ENCODE measurements around the gene PCSK5.
"Not testable (repeated sequence)": the region's sequence is repeated elsewhere in the genome, so short reads cannot be mapped to it uniquely, and the experiment has no call there.

The PCSK5 gene

DNA sequence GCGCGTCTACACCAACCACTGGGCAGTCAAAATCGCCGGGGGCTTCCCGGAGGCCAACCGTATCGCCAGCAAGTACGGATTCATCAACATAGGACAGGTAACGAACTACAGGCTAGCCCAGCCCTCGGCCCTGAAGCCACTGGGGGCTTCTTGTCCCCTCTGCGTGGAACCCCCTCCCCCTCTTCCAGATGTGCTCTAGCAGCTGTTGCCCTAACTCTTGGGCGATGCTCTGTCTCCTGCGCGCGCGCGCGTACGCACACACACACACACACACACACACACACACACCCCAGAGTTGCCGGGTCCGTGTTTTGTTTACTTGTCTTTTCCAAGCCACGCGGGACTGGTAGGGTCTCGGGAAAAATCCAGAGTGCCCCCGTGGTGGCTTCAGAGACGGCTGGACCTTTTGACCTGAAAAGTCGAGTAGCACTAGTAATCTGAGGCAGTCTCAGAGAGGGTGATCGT is 836 bp downstream of the PCSK5 start:
- peak; percentile 67 for DNase-seq

DNA sequence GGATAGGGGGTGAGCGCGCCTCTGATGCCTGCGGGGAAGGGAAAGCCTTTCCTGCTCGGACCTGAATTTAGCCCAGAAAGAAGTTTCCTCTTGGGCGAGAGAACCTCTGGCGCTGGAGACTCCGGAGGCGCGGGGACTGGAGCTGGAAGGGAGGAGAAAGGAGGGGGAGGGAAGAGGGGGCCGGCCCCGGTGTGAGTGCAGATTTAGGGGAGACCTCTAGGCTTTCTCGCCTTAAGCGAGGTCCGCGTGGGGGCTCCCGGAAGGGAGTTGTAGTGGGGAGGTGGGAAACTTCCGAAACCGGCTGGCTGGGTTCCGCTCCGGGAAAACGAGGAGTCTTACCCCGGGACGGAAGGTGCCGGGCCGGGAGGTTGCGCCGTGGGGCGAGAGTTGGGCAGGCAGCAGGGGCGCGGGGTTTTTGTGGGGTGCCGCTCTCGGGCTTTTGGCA is 1.3 kb downstream of the PCSK5 start:
- DNase-seq, result no peak

DNA sequence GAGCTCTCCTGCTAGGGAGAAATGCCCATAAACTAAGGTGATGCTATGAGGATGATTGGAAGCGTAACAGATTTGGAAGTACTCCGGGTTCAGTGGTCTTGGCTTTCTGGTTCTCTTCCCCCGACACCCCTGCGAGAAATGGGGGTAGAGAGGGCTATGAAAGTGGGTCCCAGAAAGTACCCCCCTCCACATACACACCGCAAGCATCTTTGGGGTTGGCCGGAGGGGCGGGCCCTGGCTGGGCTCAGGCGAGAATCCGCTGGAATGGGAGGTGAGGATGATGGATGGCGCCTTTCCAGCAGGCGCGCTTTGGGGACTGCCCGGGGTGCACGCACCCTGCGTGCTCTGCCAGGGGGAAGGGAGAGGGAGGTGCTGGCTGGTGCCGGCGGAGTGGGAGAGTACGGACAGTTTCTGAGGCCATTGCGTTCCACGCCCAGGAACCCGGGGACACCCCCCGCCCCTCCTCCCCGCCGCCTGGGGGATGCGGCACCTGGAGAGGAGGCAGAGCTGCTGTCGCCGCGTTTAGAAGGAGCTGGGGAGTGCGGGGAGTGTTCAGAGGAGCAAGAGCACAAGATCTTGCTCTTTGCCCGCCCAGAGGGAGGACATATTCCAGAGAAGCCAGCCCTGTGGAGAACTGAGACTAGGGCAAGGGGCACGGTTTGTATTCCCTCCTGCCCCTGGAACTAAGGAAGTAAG is 1.9 kb downstream of the PCSK5 start:
- no peak for DNase-seq

DNA sequence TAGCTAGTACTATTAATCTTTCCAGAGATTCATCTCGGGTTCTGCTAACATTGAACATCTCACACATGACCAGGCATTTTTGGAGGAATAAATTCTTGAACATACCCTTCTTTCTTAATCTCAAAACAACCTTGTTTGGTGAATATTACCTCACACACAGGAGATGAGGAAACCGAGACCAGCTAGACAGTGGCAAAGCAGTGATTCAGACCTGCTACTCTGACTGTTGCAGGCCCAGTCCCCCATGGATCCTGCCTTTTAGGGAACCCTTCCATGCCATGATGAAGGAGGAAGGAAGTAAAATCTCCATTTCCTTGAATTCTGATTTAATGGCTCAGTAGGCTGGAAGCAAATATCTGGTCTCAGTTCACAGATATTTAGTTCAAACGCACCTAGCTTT is 2.6 kb downstream of the PCSK5 start:
- no peak for DNase-seq

DNA sequence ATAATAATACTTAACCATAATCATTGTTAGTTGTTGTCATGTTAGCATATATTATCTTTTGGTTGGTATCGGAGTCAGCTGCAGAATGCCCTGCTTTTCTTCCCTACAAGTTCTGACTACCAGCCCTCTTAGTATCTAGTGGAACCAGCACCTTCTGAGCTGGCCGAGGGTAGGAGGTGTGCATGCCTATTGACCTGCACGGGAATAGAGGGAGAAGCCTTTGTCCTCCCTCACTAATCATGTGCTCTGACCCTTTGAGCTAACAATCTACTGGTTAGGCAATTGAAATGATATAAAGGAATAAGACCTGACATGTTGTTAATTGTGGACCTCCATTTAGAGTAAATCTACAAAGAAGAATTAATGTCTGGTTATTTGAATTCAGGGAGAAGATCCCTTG is 4.1 kb downstream of the PCSK5 start:
- DNase-seq, result no peak

DNA sequence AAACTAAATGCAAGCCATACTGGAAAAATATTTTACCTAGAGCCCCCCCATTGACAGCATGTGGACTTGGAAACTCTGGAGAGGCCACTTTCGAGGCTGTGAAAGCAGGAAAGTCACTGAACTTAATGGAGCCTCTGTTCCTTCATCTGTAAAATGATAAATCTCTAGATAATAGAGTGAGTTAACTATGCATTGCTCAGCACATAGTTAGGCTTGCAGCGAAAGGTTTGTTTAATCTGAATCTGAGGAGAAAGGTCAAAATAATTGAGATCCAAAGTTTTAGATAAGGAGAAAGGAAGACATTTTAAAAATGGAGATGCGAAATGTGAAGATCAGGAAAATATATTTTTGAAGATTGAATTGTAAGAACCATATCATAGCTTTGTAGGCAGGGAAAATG is 4.6 kb downstream of the PCSK5 start:
- no peak for DNase-seq

DNA sequence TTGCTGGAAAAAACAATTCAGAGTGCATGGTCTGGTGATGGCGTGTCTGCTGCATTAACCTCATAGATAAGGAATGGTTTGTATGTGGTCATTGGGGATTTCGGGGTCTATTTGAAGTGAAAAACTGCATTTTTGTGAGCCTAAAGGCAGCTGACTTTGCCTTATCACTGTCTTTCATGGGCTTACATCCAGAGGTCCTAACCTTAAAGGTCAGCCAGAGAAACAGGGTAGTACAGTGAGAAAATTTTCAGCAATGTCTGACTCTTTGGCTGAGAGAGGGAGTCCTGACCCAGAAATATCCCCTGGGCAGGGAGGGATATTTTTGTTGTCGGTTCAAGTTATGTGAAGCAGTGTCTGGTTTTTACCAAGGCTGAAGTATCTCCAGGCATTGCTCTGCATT is 5.7 kb downstream of the PCSK5 start:
- DNase-seq, result no peak

DNA sequence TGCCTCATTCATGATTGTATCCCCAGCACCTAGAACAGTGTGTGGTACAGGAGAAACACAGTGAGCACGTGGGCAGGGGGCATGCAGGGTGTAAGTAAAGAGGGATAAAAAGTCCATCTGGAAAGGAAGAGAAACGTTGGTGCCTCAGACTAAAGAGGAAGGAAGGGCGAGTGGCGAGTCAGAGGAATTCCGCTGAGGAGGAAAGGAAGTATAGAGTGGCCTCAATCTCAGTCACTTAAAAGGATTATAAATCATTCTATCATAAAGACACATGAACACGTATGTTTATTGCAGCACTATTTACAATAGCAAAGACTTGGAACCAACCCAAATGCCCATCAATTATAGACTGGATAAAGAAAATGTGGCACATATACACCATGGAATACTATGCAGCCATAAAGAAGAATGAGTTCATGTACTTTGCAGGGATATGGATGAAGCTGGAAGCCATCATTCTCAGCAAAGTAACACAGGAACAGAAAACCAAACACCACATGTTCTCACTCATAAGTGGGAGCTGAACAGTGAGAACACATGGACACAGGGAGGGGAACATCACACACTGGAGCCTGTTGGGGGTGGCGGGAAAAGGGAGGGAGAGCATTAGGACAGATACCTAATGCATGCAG is 10.5 kb downstream of the PCSK5 start:
- DNase-seq, result not testable (repeated sequence)

DNA sequence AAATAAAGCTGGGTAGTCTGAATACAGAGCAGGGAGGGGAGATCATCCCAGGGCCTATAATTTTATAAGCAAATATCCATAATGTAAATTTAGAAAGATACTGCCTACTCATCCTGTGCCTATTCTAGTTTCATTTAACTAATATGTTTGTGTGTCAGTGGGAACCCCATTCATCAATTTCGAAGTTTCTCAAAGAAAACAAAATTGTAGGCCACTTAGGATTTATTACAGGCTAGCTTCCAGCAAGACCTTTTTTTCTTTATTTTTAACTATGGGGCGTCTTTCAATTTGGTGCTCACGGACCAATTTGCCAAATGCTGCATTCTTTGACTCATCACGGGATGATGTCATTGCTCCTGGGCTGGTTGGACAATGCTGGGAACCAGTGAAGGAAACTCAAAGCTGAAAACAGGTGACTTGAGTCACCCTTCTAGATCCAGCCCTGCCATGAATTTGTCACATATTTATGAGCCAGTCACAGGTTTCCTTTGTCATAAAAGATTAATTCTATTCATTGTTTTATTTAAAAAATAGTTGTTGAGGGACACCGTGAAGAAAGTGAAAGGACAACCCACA is 13.4 kb downstream of the PCSK5 start:
- DNase-seq, result no peak

DNA sequence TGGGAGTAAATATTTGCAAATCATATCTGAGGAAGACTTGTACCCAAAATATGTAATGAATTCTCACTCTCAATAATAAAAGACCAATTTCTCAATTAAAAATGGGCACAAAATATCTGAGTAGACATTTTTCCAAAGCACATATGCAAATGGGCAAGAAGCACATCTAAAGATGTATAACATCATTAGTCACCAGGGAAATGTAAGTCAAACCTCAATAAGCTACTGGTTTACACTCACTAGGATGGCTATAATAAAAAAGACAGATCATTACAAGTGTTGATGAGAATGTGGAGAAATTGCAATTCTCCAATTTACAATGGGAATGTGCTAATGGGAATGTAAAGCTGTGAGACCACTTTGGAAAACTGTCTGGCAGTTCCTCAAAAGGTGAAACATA is 13.9 kb downstream of the PCSK5 start:
- no peak for DNase-seq

DNA sequence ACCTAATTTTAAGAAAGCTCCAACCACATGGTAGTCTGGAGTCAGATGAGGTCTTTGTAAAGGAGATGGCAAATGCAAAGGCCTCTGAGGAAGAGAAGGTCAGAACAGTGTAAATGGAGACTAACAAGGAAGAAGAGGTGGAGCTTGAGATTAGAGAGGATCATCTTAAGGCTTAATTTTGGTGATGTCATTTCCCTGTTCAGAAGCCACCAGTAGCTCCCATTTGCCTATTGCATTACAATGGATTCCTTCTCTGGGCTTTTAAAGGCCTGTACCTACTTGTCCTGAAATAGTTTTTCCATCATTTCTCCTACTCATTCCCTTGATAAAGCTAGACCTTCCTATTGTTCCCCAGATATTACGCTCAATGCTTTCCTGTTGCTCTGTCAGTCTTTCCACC is 16.1 kb downstream of the PCSK5 start:
- DNase-seq, result no peak

DNA sequence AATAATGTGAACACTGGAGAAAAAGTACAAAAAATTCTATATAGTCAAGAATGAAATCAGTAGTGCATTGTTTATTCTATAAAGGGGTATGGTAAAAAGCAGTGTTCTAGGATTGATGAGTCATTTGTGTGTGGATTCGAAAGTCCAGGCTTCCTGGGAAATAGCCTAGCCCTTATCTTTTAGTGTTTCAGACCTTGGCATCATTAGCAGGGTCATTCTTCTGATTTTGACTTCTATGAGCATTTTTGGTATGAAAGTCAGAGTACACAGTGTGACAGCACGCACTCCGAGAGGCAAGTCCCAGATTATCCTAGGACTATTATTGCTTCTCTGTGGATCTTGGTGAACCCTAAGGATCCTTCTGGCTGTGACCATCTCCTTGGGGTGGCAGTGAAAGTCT is 16.9 kb downstream of the PCSK5 start:
- no peak for DNase-seq

DNA sequence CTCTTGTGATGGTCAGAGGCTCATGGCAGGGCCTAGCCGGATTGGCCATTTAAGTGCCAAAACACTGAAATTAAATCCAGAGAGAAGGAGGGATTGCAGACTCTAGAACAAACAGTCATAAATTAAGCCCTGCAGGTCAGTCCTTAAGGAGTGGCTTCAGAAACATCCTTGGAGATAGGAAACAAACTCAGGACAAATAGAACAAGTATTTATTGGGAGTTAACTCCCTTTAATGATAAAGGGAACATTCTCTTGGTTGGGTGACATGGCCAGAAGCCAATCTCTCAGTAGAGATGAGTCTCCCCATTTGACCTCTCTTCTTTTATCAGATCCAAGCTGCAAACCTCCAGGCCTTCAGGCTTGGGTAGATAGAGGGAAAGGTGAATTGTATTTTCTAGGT is 17.4 kb downstream of the PCSK5 start:
- no peak for DNase-seq

DNA sequence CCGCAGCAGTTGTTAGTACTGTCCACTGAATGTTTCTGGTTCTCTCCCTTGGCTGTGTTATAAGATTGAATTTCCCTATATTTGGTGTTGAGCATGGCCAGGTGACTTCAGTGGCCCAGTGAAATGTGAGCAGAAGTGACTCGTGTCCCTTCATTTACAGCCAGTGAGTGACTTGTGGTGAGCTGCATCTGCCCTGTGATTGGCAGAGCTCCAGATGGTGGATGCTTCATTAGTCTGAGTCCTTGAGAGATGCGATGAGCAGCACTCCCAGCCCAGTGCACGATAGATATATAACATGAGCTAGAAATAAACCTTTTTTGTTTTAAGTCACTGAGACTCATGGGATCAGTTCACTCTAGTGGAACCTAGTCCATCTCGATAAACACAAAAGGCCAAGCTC is 19.3 kb downstream of the PCSK5 start:
- no peak for DNase-seq

DNA sequence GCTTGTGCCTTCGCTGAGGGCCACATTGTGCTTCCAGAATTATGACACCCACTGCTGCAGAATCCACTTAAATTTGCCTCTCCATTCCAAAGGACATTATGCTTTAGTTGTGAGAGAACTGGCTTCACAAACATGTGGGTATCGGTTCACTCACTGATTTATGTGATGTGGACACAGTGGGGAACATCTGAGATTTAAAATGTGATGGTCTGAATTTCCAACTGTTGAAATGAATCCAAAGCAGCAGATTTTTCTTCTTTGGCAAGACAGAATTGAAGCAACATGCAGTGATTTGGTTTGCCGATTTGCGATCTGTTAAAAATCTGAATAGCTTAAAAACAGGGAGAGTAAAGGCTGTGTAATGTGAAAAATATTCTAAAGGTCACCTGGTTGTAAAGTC is 20.3 kb downstream of the PCSK5 start:
- DNase-seq, result no peak

DNA sequence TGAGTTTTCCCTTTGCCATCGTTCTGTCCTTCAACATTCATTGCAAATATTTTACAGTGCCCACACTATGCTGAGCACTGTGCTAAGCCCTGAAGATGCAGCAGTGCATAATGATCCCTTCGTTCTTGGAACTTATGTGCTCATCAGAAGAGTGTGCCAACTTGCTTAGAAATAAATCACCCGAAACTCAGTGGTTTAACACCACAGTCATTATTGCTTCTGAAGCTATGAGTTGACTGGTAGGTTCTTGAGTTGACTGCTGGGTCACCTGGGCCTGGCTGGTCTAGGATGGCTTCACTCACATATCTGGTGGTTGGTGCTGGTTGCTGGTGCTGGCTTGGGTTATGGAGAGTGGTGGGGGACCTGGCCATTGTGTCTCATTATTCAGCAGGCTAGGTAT is 20.9 kb downstream of the PCSK5 start:
- DNase-seq, result no peak

DNA sequence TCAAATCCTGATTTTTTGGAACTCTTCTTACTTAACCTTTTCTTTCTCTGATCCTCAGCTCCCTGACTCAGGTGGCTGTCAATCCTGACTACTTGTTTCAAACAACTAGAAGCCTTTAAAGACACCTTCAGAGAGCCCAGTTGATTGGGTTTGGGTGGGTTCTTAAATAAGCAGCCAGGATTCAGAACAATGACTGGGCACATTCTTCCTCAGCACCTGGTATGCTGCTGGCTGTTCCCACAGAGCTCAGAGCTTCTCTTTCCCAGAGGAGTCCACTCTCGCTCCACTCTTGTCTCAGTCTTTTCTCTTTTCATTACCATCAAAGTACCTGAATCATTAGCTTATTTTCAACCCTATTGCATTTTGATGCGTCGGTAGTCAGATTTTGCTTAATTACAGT is 22.5 kb downstream of the PCSK5 start:
- DNase-seq, result no peak

DNA sequence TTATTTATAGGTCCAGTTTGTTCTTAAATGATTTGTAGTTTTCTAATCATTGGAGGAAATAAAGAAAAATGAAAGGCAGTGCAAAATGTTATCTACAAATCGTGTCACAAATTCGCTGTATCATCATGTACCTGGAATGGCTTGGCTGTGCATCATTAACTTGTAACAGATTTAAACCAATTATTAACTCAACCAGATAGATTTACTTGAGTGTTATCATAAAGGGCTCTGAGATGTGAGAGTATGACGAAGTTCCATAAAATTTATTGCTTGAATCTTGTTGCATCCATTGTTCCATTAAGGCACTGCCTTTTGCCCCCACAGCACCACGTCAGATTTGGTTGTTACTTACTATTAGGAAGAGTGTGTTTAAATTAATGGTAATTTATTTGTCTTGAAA is 23.5 kb downstream of the PCSK5 start:
- no peak for DNase-seq

DNA sequence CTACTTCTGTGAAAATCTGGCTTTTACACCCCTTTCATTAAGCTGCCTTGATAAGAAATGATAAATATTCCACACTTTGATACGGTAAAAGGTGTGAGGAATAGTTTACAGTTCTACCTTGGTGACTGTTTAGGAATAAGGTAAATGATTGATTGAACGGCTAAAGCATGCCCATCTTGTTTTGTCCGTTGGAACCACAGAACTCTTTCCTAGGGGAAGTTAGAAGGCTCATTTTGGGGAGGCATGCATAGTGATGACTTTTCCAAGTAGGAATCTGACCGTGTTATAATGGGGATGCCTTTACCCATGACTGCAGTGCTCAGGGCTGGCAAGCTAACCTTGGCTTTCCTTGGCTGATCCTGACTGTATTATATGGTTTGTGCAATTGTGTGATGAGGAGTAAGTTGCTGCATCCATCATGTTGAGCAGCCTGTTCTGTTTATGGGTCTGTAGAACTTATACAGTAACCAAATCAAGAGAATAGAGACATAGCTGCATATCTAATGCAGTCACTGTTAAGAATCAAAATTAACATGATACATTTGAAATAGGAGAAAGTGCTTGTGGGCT is 24.5 kb downstream of the PCSK5 start:
- DNase-seq, result no peak

DNA sequence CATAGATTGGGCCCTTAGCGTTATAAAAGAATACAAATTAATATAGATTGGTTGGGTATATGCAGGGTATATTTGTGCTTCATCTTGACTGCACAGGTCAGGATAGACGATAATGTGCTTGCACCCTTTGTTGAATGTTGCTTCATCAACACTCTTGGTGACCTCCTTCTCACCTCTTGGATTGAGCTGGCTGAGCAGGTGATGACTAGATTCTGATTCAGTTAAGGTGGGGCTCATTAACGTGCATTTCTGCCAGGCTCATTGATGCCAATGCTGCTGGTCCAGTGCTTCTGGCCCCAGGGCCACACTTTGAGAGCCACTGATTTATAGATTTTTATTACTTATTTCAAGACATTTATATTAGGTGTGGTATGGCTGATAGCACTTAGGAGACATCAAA is 27.7 kb downstream of the PCSK5 start:
- DNase-seq, result no peak

DNA sequence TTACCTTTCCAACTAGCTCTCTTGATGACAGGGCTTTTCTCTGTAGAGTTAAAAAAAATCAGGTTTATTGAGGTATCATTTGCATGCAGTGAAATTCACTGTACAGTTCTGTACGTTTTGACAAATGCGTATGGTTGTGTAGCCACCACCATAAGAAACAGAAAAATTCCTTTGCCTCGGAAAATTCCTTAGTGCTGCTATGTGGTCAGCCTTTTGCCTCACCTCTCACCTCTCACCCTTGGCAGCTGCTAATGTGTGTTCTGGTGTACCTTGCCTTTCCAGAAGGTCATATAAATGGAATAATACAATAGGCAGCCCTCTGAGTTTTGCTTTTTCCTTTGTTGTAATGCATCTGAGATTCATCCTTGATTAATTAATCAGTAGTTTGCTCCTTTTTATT is 28.4 kb downstream of the PCSK5 start:
- no peak for DNase-seq

DNA sequence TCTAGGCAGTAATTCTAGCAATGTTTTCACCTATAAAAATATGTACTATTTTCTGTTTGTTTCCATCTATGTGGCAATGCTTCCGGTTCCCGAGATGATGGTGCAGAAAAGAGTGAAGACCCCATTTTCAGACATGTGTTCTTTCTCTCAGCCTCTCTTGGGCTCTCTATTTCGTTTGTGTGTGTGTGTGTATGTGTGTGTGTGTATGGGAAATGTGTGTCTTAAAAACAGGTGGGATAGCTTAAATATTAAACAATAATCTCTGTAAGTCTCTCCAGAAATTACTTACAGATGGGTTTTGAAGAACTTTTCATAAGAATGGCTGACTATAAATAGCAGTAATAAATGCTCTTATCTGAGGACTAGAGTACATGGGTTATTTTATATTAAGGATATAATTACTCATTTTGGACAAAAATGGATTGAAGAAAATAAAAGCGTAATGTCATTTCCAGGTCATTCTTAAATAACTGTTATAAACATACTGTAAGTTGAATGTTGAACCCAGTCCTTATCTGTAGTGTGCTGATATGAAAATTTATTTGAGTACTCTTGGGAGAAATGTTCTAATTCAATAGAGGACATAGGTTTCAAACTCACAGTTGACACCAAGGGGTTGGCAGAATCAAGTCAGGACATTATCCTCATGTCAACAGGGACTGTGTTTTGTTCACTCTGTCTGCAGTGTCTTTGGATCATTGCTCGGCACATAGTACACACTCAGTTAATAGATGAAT is 31.1 kb downstream of the PCSK5 start:
- DNase-seq, result no peak

DNA sequence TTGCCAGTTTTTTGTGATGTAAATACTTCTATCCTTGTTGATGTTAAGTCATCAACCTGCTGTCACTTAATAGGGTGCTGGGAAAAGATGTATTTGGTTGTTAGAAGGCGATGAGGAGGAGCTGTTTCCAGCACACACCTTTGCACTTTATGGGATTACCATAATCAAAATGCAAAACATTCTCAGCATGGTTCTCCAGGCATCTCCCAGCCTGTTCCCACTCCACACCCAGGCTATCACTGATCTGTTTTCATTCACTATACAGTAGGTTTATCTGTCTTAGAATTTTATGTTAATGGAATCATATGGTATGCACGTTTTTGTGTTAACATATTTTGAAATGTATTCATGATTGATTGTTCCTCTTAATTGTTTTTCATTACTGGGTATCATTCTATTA is 35.9 kb downstream of the PCSK5 start:
- no peak for DNase-seq

DNA sequence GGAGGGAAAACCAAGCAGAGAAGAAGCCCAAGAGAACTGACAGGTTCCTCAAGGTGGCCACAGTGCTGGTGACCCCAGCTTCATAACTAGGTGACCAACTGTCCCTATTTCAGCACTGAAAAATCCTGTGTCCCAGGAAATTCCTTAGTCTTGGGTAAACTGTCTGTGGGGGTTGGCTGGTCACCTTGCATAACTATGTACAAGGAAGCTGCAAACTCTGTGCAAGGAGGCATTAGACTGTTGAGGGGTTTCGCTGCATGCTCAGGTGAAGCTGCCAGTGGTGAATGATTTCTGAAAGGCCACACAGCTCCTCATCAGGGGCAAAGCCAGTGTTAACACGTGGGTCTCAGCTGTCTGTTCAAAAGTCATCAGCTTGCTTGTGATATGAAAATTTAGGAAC is 36.9 kb downstream of the PCSK5 start:
- no peak for DNase-seq

Data from activated effector memory CD4-positive, alpha-beta T cell treated with anti-CD3 and anti-CD28 coated beads, Interleukin-2, amount 50 U/mL, for 16 hours (primary cell).